ENCODE results near the gene INCA1. TPM values are rescaled to one million over a fixed set of nuclear protein-coding genes. Genes with fewer than 3 reads are reported as not detected.

The INCA1 gene
- total RNA-seq, 1 donor from 2014 or later, result 0.86 TPM

DNA sequence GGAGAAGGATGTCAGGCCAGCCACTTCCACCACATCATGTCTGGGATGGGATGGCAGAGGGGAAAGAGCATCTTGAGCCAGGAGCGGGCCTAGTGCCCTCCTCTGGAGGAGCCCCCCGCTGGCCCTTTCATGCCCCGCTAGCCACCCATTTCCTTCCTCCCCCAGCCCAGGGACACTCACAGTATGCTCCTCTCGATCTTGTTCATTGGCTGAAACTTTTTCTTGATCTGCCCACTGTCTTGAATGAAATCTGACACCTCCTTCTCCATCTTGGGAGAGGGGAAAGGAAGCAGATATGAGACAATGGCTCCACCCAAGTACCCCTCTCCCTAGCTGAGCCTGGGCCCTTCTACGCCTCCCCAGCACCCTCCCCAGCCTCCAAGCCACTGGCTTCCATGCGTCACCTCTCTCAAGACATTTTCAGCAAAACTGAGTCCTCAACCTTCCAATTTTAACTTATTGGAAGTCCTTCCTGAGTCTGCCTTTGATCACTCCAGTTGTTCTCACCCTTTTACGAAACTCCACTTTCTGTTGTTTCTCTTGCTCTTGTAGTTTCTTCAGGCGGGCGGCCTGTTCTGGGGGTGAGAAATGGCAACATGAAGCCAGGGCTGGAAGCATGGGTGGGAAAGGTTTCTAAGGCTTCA is 36.9 kb downstream of the INCA1 start:
- TF ChIP-seq, protein P1, sequence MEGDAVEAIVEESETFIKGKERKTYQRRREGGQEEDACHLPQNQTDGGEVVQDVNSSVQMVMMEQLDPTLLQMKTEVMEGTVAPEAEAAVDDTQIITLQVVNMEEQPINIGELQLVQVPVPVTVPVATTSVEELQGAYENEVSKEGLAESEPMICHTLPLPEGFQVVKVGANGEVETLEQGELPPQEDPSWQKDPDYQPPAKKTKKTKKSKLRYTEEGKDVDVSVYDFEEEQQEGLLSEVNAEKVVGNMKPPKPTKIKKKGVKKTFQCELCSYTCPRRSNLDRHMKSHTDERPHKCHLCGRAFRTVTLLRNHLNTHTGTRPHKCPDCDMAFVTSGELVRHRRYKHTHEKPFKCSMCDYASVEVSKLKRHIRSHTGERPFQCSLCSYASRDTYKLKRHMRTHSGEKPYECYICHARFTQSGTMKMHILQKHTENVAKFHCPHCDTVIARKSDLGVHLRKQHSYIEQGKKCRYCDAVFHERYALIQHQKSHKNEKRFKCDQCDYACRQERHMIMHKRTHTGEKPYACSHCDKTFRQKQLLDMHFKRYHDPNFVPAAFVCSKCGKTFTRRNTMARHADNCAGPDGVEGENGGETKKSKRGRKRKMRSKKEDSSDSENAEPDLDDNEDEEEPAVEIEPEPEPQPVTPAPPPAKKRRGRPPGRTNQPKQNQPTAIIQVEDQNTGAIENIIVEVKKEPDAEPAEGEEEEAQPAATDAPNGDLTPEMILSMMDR (conservative IDR thresholded peaks at IDR 0.05), result no peak
- H3K4me1 Mint-ChIP-seq, result peaks cover 11% of the 10 kb centered on the region
- no peaks in the 10 kb centered on the region for H3K9me3 Mint-ChIP-seq
- H3K27ac Mint-ChIP-seq (ENCODE audit: unreplicated experiment), result peak overlapping the region; percentile 67
- peaks cover 8% of the 10 kb centered on the region for H3K36me3 Mint-ChIP-seq (ENCODE audit: low read depth)
- H3K27me3 Mint-ChIP-seq (ENCODE audit: low read depth), result no peaks in the 10 kb centered on the region
- DNase-seq (ENCODE audit: low read depth, low spot score), result no peak
- H3K4me3 Mint-ChIP-seq, result peak overlapping the region; percentile 40

DNA sequence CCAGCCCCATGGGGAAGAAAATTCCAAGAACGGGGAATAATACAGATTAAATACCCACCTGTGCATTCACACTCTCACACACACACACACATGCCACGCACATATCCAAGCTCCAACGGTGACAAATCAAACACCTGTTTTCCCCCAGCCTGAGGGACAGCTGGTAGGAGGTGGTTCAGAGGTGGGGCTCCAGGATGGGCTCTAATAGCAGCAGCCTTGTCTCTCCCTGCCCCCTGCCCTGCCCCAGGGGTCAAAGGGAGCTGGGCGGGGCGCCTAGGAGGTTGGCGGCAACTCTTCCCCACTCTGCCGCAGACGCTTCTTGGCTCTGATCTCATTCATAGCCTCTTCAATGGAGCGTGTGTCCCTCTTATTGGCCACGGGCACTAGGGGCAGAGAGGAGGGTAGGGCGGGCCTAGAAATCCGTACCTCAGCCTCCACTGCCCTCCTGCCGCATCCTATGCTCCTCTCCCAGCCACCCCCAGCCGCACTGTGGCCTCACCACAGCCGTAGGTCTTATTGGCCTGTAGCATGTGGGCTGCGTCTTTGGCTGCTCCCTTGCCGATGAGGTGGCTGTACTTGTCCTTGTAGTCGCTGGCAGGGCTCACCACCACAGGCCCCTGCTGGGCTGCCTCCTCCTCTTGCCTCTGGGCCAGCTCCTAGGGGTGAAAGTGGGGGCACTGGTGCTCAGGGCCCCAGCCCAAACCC is 37.9 kb downstream of the INCA1 start:
- H3K27me3 Mint-ChIP-seq (ENCODE audit: low read depth), result no peaks in the 10 kb centered on the region
- no peak overlapping the region for H3K4me3 Mint-ChIP-seq
- H3K4me1 Mint-ChIP-seq, result peaks cover 8% of the 10 kb centered on the region
- no peak for DNase-seq (ENCODE audit: low read depth, low spot score)
- peaks cover 5% of the 10 kb centered on the region for H3K36me3 Mint-ChIP-seq (ENCODE audit: low read depth)
- TF ChIP-seq, protein P1 (conservative IDR thresholded peaks at IDR 0.05), result no peak
- no peaks in the 10 kb centered on the region for H3K9me3 Mint-ChIP-seq
- H3K27ac Mint-ChIP-seq (ENCODE audit: unreplicated experiment), result no peak overlapping the region

DNA sequence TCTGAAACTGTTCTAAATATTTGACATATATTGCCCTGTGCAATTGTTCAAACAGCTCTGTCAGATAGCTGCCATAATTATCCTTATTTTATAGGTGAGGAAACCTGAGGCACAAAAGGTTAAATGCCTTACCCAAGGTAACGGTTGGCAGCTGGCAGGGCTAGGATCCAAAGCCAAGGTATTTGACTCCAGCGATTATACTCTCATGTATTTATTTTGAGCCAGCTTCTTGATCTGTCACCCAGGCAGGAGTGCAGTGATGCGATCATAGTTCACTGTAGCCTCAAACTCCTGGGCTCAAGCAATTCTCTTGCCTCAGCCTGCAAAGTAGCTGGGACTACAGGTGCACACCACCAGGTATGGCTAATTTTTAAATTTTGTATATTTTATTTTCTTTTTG is 39.2 kb downstream of the INCA1 start:
- H3K27me3 Mint-ChIP-seq (ENCODE audit: low read depth), result no peaks in the 10 kb centered on the region

DNA sequence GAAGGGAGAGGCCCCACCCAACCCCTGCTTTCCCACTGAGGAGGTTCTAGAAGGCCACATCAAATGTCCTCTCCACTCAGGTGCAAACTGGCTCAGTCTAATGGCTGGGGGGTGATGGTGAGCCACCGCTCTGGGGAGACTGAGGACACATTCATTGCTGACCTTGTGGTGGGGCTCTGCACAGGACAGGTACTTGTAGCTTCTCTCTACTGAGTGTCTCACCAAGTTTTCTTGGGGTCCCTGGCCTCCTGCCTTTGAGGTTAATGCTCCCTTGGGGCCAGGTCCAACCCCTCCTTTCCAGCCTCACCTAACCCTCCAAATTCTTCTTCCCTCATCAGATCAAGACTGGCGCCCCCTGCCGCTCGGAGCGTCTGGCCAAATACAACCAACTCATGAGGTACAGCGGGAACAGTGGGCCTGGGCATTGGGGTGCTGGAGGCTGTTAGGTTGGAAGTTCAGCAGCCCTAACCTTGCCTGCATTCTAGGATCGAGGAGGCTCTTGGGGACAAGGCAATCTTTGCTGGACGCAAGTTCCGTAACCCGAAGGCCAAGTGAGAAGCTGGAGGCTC is 40.7 kb downstream of the INCA1 start:
- Mint-ChIP-seq H3K4me1 (peaks cover 11% of the 10 kb centered on the region), H3K4me3 (peak overlapping the region; percentile 27), H3K27me3 (ENCODE audit: low read depth) (no peaks in the 10 kb centered on the region), H3K27ac (ENCODE audit: unreplicated experiment) (no peak overlapping the region), H3K9me3 (no peaks in the 10 kb centered on the region), H3K36me3 (ENCODE audit: low read depth) (peaks cover 2% of the 10 kb centered on the region)
- TF ChIP-seq, protein P1 (conservative IDR thresholded peaks at IDR 0.05), result no peak
- no peak for DNase-seq (ENCODE audit: low read depth, low spot score)

More for the DNA sequence above, 39.2 kb downstream of the INCA1 start:
- peaks cover 5% of the 10 kb centered on the region for H3K36me3 Mint-ChIP-seq (ENCODE audit: low read depth)
- H3K4me1 Mint-ChIP-seq, result peaks cover 8% of the 10 kb centered on the region
- H3K9me3 Mint-ChIP-seq, result no peaks in the 10 kb centered on the region
- H3K27ac Mint-ChIP-seq (ENCODE audit: unreplicated experiment), result no peak overlapping the region
- TF ChIP-seq, protein P1 (conservative IDR thresholded peaks at IDR 0.05), result no peak
- no peak overlapping the region for H3K4me3 Mint-ChIP-seq
- DNase-seq (ENCODE audit: low read depth, low spot score), result no peak

DNA sequence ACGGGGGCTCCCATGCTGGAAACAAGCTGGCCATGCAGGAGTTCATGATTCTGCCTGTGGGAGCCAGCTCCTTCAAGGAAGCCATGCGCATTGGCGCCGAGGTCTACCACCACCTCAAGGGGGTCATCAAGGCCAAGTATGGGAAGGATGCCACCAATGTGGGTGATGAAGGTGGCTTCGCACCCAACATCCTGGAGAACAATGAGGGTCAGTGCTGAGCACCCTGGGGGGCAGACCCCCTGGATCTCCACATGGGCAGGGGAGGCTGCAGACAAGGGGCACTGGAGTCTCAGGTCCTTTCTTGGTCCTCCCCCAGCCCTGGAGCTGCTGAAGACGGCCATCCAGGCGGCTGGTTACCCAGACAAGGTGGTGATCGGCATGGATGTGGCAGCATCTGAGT is 42.2 kb downstream of the INCA1 start:
- Mint-ChIP-seq H3K4me3 (no peak overlapping the region), H3K27ac (ENCODE audit: unreplicated experiment) (no peak overlapping the region), H3K9me3 (no peaks in the 10 kb centered on the region), H3K36me3 (ENCODE audit: low read depth) (no peaks in the 10 kb centered on the region), H3K27me3 (ENCODE audit: low read depth) (peaks cover 2% of the 10 kb centered on the region), H3K4me1 (peaks cover 18% of the 10 kb centered on the region)
- TF ChIP-seq, protein P1 (conservative IDR thresholded peaks at IDR 0.05), result no peak
- no peak for DNase-seq (ENCODE audit: low read depth, low spot score)

All from neural crest cell (in vitro differentiated cells).